Measurements from ENCODE around the gene LARGE1. TPM values are rescaled to one million over a fixed set of nuclear protein-coding genes. Genes with fewer than 3 reads are reported as not detected.
A peak's percentile ranks its signal among the peaks of the same experiment; 100 is the strongest.

The LARGE1 gene
- total RNA-seq, 1 experiment from 2014 or later, result 5.8 TPM

DNA sequence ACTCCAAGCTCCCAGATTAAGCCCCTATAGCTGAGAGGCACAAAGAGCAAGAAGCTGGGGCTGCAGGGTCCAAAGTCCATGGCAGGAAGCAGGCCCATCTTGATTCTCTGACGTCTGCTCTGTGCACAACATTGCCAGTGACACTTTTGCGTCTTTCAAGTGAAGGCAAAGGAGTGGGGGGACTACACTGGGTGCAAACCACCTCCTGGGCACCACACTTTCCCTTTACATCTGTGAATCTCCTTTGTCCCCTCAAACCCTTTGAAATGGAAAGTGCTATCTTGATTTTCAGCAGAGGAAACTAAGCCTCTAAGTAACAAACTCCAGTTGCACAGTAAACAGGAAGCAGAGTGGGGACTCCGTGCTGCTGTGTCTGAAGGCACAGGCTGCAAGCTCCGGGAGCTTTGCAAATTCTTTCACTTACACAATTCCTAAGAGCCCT lies 428.0 kb downstream of the LARGE1 start:
- H3K27me3 Mint-ChIP-seq (ENCODE audit: insufficient read depth, unreplicated experiment), result no peaks in the 10 kb centered on the region
- no peak overlapping the region for H3K4me3 Mint-ChIP-seq (ENCODE audit: unreplicated experiment)
- ChIA-PET POLR2A (no interaction called here), CTCF (no interaction called here)
- H3K27ac Mint-ChIP-seq (ENCODE audit: unreplicated experiment), result no peak overlapping the region
- H3K9me3 ChIP-seq, result no peaks in the 10 kb centered on the region
- TF ChIP-seq, protein P1, sequence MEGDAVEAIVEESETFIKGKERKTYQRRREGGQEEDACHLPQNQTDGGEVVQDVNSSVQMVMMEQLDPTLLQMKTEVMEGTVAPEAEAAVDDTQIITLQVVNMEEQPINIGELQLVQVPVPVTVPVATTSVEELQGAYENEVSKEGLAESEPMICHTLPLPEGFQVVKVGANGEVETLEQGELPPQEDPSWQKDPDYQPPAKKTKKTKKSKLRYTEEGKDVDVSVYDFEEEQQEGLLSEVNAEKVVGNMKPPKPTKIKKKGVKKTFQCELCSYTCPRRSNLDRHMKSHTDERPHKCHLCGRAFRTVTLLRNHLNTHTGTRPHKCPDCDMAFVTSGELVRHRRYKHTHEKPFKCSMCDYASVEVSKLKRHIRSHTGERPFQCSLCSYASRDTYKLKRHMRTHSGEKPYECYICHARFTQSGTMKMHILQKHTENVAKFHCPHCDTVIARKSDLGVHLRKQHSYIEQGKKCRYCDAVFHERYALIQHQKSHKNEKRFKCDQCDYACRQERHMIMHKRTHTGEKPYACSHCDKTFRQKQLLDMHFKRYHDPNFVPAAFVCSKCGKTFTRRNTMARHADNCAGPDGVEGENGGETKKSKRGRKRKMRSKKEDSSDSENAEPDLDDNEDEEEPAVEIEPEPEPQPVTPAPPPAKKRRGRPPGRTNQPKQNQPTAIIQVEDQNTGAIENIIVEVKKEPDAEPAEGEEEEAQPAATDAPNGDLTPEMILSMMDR (IDR thresholded peaks at IDR 0.05; ENCODE audit: insufficient read depth in 1 of 2, low read depth in 1 of 2, low read length in 1 of 2, severe bottlenecking in 1 of 2, unreplicated experiment in 1 of 2), result no peak
- no peaks in the 10 kb centered on the region for H3K9me3 Mint-ChIP-seq (ENCODE audit: unreplicated experiment)
- intact Hi-C loops (cut with micrococcal nuclease; ENCODE audit: unreplicated experiment), result no loop called here
- peaks cover 8% of the 10 kb centered on the region; the same call in 1 of the 2 replicates for H3K4me1 ChIP-seq
- peaks cover 11% of the 10 kb centered on the region for H3K4me1 Mint-ChIP-seq (ENCODE audit: low read depth, unreplicated experiment)
- H3K27me3 ChIP-seq (replicated peaks; ENCODE audit: control insufficient read depth, insufficient read depth, low read length), result no peaks in the 10 kb centered on the region
- H3K36me3 Mint-ChIP-seq (ENCODE audit: insufficient read depth, unreplicated experiment), result no peaks in the 10 kb centered on the region
- no peaks in the 10 kb centered on the region for H3K36me3 ChIP-seq (ENCODE audit: control insufficient read depth, insufficient read depth, low read length)
- BruUV-seq (replicated peaks), result no TSS peak
- DNase-seq, result peak in 1 of 2 experiments; percentile 41
- H3K4me3 ChIP-seq (ENCODE audit: low read depth, low read length), result no peak overlapping the region

DNA sequence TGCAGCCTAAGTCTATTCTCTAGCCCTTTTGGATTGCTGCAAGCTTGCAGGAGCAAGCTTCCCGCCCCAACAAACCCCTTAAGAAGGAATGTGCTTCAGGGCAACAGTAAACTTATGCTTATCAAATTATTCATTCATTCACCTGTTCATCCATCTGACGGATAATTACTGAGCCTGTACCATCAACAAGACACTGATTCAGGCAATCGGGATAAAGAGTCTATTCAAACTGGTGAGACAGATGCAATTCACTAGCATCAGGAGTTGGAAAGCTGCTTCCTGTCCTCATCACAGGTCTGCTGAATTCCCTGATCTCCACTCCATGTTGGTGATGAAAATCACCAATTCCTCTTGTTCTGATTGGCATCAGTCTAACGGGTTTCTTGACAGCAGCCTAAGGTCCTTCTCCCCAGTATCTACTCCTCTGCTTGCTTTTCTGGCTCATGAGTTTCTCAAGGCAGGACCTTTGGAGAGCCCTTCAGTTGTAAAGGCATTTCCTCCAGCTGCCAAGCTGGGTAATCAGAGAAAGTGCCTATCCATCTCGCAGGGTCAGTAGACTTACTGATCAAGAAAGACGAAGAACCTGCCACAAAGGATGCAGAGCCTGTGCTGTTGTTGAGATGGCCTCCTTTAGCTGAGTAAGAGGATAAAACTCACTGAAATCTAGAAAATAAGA lies 433.1 kb downstream of the LARGE1 start:
- Mint-ChIP-seq H3K9me3 (ENCODE audit: unreplicated experiment) (no peaks in the 10 kb centered on the region), H3K4me3 (ENCODE audit: unreplicated experiment) (no peak overlapping the region), H3K27me3 (ENCODE audit: insufficient read depth, unreplicated experiment) (no peaks in the 10 kb centered on the region), H3K36me3 (ENCODE audit: insufficient read depth, unreplicated experiment) (no peaks in the 10 kb centered on the region), H3K27ac (ENCODE audit: unreplicated experiment) (no peak overlapping the region), H3K4me1 (ENCODE audit: low read depth, unreplicated experiment) (peaks cover 7% of the 10 kb centered on the region)
- intact Hi-C loops (cut with micrococcal nuclease; ENCODE audit: unreplicated experiment), result no loop called here
- Histone ChIP-seq H3K4me1 (peaks cover 3% of the 10 kb centered on the region; the same call in 1 of the 2 replicates), H3K36me3 (ENCODE audit: control insufficient read depth, insufficient read depth, low read length) (no peaks in the 10 kb centered on the region), H3K9me3 (no peaks in the 10 kb centered on the region), H3K27me3 (replicated peaks; ENCODE audit: control insufficient read depth, insufficient read depth, low read length) (no peaks in the 10 kb centered on the region), H3K4me3 (ENCODE audit: low read depth, low read length) (no peak overlapping the region)
- no TSS peak for BruUV-seq (replicated peaks)
- ChIA-PET POLR2A (no interaction called here), CTCF (interaction anchor here (0.7 kb wide), 1 partner anchor 185 kb away, joined by 3 read pairs; no protein-coding TSS in a partner anchor)
- no peak for DNase-seq
- TF ChIP-seq, protein P1 (IDR thresholded peaks at IDR 0.05; ENCODE audit: insufficient read depth in 1 of 2, low read depth in 1 of 2, low read length in 1 of 2, severe bottlenecking in 1 of 2, unreplicated experiment in 1 of 2), result no peak

- no peak overlapping the region for H3K27ac Mint-ChIP-seq (ENCODE audit: unreplicated experiment)
- BruUV-seq (replicated peaks), result no TSS peak
- Histone ChIP-seq H3K4me1 (peaks cover 10% of the 10 kb centered on the region), H3K9me3 (no peaks in the 10 kb centered on the region), H3K27me3 (replicated peaks; ENCODE audit: control insufficient read depth, insufficient read depth, low read length) (no peaks in the 10 kb centered on the region), H3K4me3 (ENCODE audit: low read depth, low read length) (no peak overlapping the region), H3K36me3 (ENCODE audit: control insufficient read depth, insufficient read depth, low read length) (no peaks in the 10 kb centered on the region)
- intact Hi-C loops (cut with micrococcal nuclease; ENCODE audit: unreplicated experiment), result no loop called here
- no peaks in the 10 kb centered on the region for H3K9me3 Mint-ChIP-seq (ENCODE audit: unreplicated experiment)
- peaks cover 3% of the 10 kb centered on the region for H3K4me1 Mint-ChIP-seq (ENCODE audit: low read depth, unreplicated experiment)
- no peak overlapping the region for H3K4me3 Mint-ChIP-seq (ENCODE audit: unreplicated experiment)
- POLR2A ChIA-PET, result no interaction called here
- H3K36me3 Mint-ChIP-seq (ENCODE audit: insufficient read depth, unreplicated experiment), result peaks cover under 1% of the 10 kb centered on the region
- DNase-seq, result no peak
- CTCF ChIA-PET, result no interaction called here
- TF ChIP-seq, protein P1 (IDR thresholded peaks at IDR 0.05; ENCODE audit: insufficient read depth in 1 of 2, low read depth in 1 of 2, low read length in 1 of 2, severe bottlenecking in 1 of 2, unreplicated experiment in 1 of 2), result no peak
- H3K27me3 Mint-ChIP-seq (ENCODE audit: insufficient read depth, unreplicated experiment), result no peaks in the 10 kb centered on the region
Measured at GRCh38 chr22:33481550-33481949, 438.7 kb downstream of the LARGE1 start.
